Endothelial cell of umbilical vein (primary cell): ENCODE data around the gene SLC49A3.

Source experiments
- CTCF ChIP-seq, 2 donors: IDR thresholded peaks; 1 replicate in 1 of 2; 2 replicates in 1 of 2; pipeline ENCODE4 v1.5.1; 2011; ENCODE audit warnings: low read length in 2 of 2, mild to moderate bottlenecking in 2 of 2, moderate library complexity in 2 of 2, control low read depth in 1 of 2, inconsistent platforms in 1 of 2, low read depth in 1 of 2; ENCODE audit not compliant: insufficient read depth in 1 of 2; ENCODE audit errors: extremely low read depth in 1 of 2
- EZH2 ChIP-seq: IDR thresholded peaks from 2 replicates; pipeline ENCODE4 v1.6.1; 2012; ENCODE audit warnings: borderline replicate concordance, low read depth, mild to moderate bottlenecking, moderate library complexity, low read length, inconsistent platforms; ENCODE audit not compliant: severe bottlenecking
- FOS ChIP-seq: IDR thresholded peaks from 2 replicates; pipeline ENCODE4 v1.6.1; 2011; ENCODE audit warnings: mild to moderate bottlenecking, low read length, moderate library complexity, borderline replicate concordance; ENCODE audit not compliant: insufficient read depth
- JUN ChIP-seq: IDR thresholded peaks from 2 replicates; pipeline ENCODE4 v1.6.1; 2011; ENCODE audit warnings: borderline replicate concordance, low read depth; ENCODE audit not compliant: insufficient read length, insufficient read depth
- MYC ChIP-seq: IDR thresholded peaks from one replicate; pipeline ENCODE4 v1.6.1; 2011; ENCODE audit warnings: mild to moderate bottlenecking, low read depth, low read length
- POLR2A ChIP-seq: IDR thresholded peaks from 2 replicates; pipeline ENCODE4 v1.6.1; 2012; ENCODE audit warnings: low read depth, mild to moderate bottlenecking, control low read depth, low read length
- POLR2AphosphoS5 ChIP-seq: IDR thresholded peaks from 2 replicates; pipeline ENCODE4 v1.6.1; 2012; ENCODE audit warnings: low read depth, mild to moderate bottlenecking, control low read depth, low read length, moderate library complexity; ENCODE audit not compliant: insufficient read depth

- TF ChIP-seq POLR2AphosphoS5 (no peak), CTCF (IDR thresholded peaks at IDR 0.05; ENCODE audit: extremely low read depth in 1 of 2, insufficient read depth in 1 of 2, low read depth in 1 of 2, low read length in 2 of 2) (no peak), POLR2A (no peak), EZH2 (no peak), JUN (no peak), FOS (no peak), MYC (no peak)
Observed at GRCh38 chr4:692771-693554, 4.0 kb upstream of the SLC49A3 start.
